ENCODE measurements around the gene RRP15.

Gene RRP15

DNA sequence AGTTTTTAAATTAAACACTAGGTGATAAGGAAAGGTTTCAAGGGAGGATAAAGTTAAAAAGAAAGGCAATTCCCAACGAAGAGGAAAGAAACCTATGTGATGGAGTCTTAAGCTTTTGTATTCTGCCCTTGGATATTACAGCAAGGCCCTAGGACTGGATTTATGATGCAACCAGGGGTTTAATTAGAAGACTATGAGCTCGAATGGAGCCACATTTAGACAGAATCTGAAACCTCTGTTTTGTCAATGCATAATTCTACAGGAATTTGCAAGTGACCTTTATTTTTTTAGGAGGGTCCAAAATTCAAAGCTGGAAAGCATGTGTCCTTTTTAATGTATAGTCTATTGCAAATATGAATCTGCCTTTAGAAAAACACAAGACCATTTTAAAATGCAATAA, 98.0 kb downstream of the RRP15 start:
- H3K4me3 ChIP-seq (replicated peaks; ENCODE audit: low read depth, low read length), result no peak overlapping the region
- TF ChIP-seq, protein P1, sequence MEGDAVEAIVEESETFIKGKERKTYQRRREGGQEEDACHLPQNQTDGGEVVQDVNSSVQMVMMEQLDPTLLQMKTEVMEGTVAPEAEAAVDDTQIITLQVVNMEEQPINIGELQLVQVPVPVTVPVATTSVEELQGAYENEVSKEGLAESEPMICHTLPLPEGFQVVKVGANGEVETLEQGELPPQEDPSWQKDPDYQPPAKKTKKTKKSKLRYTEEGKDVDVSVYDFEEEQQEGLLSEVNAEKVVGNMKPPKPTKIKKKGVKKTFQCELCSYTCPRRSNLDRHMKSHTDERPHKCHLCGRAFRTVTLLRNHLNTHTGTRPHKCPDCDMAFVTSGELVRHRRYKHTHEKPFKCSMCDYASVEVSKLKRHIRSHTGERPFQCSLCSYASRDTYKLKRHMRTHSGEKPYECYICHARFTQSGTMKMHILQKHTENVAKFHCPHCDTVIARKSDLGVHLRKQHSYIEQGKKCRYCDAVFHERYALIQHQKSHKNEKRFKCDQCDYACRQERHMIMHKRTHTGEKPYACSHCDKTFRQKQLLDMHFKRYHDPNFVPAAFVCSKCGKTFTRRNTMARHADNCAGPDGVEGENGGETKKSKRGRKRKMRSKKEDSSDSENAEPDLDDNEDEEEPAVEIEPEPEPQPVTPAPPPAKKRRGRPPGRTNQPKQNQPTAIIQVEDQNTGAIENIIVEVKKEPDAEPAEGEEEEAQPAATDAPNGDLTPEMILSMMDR (IDR thresholded peaks at IDR 0.05; ENCODE audit: low read length, missing control alignments), result no peak
- DNase-seq (ENCODE audit: low read depth), result no peak

DNA sequence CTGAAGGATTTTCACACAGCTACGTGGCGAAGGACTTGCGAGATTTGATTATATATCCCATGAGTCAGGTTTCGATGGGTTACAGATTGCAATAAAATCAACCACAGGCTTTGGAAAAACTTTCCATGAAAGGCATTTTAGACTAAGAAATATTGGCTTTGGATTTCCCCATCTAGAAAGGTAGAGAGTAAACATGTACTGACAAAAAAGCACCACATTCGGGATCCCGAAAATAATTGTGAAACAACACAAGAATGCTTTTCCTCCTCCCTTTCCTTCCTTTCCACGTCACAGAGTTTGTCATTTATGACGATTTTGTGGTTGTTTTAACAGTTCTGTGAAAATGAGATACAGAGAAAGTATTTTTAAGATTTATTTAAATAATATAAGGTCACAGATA, 98.6 kb downstream of the RRP15 start:
- TF ChIP-seq, protein P1 (IDR thresholded peaks at IDR 0.05; ENCODE audit: low read length, missing control alignments), result no peak
- no peak overlapping the region for H3K4me3 ChIP-seq (replicated peaks; ENCODE audit: low read depth, low read length)
- DNase-seq (ENCODE audit: low read depth), result peak; percentile 82

DNA sequence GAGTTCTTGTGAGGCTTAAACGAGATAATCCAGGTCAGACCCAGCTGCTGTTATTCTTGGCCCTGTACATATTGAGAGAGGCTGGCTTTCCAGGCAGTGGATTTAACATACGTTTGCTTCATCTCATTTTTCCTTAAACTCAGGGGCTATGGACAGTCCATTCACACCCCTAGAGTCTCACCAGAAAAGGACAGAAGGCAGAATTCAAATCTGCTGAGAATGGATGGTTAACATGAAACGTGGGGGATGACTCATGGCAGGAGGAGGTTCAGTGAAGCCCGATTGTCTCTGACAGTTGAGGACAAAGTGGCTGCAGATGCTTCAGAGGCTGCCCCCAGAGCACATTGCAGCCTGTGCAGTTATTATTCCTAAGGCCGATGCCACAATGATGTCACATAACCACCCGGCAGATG, 99.5 kb downstream of the RRP15 start:
- TF ChIP-seq, protein P1 (IDR thresholded peaks at IDR 0.05; ENCODE audit: low read length, missing control alignments), result no peak
- peak; percentile 48 for DNase-seq (ENCODE audit: low read depth)
- no peak overlapping the region for H3K4me3 ChIP-seq (replicated peaks; ENCODE audit: low read depth, low read length)
